Activated CD8-positive, alpha-beta memory T cell treated with anti-CD3 and anti-CD28 coated beads, Interleukin-2, amount 50 U/mL, for 1 hour (primary cell): ENCODE data around the gene AMN.
"Not testable (repeated sequence)": the region's sequence is repeated elsewhere in the genome, so short reads cannot be mapped to it uniquely, and the experiment has no call there.

Experiments
- DNase-seq: peaks from one replicate; pipeline ENCODE4 v3.0.0-alpha.2; 2020; ENCODE audit errors: extremely low read depth

The AMN gene

DNA sequence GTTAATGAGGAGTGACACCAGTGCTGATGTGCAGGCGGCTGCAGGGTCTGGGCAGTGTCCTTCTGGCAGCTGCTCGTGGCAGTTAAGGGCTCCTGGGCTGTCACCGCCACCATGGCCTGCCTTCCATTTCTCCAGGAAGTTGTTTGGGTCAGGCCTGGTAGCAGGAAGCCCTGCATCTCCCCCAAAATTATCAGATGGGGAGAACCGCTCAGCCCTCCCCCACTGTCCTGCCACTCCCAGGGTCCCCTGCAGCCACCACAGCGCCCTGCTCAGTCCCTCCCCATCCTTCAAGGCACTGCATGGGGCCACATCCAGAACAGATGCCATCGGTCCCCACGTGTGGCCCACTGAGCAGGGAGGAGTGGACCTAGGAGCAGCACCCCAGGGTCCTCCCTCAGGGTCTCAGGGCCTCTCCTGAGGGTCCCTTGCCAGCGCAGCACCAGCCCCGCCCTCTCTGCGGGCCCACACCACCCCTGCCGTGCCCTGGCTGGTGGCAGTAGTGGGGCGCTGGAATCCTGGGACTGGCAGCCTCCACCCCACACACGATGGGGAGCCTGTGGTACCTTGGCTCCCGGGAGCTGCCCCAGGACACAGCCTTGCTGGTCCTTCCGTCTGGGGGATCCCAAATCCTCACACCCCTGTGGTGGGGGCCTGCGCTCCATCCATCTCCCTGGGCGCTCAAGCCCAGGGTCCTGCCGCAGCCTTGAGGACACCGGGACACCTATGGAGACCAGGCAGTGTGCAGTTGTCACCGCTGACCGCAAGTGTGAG, 10.3 kb upstream of the AMN start:
- no peak for DNase-seq

DNA sequence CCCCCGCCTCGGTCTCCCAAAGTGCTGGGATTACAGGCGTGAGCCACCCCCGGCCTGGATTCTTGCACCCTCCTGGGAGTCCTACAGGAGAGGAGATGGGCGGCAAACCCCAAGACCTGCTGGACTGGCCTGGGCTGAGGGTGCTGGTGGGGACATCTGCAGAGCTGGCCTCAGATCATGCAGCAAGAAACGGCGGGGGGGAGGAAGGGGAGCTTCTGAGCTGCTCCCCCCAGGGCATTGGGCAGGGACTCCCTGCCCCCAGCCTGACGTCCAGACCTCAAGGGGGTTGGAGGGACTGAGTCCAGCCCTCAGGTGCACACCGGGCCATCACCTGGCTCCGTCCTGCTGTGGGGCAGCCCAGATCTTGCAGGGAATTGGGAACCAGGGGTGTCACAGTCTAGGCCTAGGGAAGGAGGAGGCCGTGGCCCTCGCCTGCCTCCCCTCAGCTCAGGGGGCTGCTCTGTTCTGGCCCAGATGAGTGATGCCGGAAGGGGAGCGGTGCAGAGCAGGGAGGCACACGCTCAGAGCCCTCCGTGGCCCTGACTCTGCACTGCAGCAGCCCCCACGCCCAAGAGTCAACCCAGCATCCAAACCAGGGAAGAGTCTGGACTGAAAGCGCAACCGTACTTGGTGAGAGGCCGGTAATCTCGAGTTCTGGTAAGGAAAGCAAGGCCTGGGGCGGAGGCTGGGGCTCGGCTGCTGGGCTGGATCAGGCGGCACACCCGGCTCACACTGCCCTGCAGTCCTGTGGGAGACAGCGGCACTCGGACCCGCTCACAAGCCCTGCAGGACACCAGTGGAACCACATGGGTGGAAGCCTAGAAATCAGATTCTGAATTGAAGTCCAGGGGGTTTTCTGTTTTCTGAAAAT, 8.9 kb upstream of the AMN start:
- DNase-seq: no peak

DNA sequence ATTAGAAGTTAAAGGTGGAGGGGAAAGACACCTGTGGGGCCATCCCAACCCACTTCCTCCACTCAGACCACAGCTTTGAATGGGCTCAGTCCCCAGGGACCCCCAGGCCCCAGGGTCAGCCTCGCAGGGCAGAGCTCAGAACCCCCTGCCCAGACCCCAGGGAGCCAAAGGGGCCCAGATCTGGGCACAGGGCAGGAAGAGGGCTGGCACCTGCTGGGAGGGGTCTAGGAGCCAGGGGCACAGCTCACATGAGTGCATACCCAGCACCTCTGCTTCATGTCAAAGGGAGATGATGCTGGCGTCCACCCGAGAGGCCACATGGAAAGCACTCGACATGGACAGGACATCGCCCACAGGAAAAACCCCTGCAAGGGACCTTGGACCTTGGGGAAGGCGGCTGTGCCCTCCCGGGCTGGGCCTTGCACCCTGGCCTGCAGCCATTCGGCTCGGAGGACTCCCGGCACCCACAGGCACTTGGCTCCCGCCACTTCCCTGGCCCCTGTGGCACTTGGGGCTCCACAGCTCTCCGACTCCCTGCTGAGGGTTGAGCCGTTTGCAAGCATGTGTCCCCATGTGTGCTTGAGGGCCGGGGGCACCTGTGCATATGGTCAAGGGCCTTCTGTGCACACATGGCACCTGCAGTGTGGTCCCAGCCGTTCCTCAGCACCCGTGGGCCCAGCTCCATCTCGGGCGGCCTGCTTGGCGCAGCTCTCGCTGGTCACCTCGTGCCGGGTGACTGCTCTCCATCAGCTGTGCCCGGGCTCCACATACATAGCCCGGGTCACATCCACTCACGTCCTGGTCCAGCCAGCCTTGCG, 7.8 kb upstream of the AMN start:
- DNase-seq: no peak

DNA sequence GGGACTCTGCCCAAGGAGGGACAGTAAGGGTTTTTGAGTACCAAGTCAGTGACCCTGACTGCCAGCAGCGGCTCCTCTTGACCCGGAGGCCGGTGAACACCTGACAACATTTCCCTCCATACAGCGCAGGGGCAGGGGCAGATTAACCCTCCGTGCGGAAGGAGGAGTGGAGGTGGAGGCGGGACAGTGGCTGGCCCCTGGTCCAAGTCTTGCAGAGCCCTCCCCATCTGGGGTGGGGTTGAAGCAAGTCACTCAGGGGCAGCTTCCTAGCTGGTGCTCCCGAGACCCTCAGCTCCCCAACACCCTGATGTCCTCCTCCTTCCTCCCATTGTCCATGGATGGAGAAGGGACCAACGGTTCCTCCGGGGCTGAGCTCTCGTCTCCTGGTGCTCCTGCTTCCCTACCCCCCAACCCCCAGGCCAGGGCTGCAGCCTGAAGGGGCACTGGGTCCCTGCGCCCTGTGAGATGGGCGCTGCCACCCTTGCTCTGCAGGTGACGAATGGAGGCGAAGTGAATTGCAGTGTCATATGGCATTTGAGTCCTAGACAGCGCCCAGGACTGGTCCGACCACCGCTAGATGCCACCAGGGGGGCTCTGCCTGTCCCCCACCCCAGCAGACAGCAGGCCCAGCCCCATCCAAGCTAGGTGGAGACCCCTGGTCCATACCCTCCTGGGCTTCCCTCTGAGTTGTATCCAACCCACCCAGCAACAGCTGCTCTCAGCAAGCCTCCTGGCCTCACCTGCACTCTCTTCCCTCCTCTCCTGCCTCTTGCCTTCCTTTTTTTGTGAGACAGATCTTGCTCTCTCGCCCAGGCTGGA, 7.0 kb upstream of the AMN start:
- no peak for DNase-seq

DNA sequence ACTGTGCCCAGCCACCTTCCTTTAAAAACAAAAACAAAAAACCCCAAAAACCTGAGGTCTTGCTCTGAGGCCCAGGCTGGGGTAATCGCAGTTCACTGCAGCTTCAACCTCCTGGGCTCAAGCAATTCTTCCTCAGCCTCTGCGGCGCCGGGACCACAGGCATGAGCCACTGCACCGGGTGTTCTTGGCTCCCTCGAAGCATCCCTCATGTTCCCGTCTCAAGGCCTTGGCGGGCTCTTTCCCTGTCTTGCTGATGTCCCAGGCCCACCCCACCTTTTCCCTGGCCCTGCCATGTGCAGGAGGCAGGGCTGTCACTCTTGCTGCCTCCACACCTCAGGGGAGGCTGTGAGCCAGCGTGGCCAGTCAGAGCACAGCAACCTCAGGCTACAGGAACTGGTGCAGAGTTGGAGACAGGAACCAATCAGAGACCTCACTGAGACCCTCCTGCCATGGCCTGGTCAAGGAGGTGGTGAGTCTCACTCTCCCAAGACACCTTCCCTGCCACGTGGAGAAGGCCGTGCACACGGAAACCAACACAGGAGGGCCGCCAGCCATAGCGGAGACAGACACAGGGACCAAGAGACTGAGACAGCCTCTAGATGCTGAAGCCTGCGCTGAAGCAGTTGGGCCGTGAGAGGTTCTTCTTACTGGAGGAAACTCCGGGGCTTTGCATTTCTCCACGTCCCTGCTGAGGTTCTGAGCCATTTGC, 6.0 kb upstream of the AMN start:
- DNase-seq: no peak

DNA sequence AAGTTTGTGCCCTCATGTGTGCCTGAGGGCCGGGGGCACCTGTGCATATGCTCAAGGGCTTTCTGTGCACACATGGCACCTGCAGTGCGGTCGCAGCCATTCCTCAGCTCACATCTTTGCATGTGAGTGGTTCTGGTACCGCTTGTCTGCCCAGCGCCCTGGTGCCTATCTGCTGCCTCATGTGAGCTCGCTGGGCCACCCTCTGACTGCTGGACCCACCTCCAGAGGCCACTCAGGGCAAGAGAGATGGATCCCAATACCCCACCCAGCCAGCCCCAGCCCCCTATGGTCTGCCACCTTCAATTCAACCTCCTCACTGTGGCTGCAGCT, 5.4 kb upstream of the AMN start:
- no peak for DNase-seq

DNA sequence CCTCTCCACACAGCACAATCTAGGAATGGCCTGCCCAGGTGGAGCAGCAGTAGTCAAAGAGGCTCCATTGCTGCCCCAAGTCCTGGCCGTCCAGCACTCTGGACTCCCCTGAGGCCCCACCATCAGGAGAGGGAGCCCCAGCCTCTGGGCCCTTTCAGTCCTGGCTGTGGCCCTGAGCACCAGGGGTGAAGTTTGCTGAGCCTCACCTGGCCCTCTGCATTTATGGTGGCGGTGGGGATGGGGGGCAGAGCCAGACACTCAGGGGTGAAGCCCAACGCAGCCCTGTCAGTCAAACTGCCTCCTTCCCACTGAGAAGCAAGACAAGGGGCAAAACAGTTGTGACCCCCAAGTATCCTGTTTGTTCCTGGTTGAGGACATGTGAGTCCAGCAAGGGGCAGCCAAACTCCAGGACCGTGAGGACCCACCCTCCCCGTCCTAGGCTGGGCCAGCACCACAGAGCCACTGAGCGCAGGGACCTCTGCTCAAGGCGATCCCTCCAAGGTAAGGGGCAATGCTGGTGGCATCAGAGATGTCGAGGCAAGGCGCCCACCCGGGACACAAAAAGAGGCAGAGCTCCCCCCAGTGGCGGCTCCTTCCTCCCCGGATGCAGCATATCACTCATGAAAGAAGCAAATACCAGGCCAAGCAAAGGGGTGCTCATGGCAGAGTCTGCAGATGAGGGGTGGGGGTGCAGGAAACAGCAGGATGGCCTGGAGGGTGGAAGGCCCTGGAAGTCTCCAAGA, 4.8 kb upstream of the AMN start:
- DNase-seq: no peak

DNA sequence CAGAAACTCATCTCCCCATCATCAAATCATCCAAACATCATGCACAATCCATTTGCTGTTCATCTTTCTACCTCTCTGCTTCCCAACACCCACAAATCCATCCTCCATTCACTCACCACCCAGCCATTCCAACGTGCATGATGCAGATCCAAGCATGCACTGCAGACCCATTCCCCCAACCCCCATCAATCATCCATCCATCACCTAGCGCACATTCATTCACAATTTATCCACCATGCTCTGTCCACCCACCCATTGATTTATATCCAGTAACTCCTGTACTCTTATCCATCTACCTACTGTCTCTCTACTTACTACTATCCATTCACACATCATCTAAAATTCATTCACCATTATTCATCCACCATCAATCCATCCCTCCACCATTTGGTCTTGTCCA, 4.0 kb upstream of the AMN start:
- DNase-seq: no peak

DNA sequence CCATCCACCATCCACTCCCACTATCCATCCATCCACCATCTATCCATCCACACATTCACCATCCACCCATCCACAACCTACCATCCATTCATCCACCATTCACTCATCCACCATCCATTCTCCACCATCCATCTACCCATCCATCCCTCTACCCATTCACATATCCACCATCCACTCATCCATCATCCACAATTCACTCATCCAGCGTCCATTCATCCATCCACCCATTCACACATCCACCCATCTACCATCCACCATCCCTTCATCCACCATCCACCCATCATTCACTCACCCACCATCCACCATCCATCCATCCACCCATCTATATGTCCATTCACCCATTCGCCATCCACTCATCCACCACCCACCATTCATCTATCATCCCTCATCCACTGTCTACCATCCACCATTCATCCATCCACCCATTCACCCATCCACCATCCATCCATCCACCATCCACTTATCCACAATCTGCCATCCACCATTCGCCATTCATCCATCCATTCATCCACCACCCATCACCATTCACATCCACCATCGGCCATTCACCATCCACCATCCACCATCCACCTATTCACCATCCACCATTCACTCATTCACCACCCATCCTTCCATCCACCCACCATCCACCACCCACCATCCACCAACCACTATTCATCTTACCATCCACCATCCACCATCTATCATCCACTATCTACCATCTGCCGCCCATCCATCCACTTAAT, 2.0 kb upstream of the AMN start:
- no peak for DNase-seq

DNA sequence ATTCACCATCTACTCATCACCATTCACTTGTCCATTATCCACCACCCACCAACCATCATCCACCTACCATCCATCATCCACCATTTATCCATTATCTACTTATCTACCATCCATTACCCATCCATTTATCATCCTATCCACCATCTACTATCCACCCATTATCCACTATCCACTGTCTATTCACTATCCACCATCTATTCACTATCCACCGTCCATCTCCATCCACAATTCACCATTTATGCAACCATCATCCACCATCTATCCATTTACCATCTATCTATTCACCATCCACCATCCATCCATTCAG, 1.5 kb upstream of the AMN start:
- no peak for DNase-seq

DNA sequence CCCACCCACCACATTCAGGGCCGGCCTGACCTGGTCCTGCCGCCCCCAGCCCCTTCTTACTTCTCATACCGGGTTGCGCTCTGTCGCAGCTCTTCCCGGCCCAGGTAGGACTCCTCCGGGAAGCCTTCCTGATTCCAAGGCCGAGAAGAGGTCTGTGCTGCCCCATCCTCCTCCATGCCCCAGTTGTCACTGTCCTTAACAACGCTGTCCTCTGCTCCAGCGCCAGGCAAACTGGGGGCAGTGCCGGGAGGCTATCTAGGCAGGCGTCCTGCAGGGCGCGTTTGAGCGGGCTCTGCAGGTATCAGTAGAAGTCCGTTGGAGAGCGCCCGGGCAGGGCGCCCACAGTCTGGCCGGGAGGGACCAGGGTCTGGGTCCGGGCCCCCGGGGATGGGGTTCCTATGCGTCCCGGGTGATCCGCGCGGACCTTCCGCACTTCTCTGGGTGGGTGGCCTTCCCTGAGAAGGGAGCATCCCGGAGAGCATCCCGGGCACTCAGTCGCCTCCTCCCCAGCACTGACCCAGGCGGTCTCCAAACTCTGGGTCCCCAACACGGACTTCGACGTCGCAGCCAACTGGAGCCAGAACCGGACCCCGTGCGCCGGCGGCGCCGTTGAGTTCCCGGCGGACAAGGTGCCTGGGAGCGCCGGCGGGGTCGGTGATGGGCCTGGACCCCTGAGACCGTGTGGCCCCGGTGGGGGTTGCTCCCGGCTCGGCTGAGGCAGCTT, 900 bp downstream of the AMN start:
- no peak for DNase-seq

DNA sequence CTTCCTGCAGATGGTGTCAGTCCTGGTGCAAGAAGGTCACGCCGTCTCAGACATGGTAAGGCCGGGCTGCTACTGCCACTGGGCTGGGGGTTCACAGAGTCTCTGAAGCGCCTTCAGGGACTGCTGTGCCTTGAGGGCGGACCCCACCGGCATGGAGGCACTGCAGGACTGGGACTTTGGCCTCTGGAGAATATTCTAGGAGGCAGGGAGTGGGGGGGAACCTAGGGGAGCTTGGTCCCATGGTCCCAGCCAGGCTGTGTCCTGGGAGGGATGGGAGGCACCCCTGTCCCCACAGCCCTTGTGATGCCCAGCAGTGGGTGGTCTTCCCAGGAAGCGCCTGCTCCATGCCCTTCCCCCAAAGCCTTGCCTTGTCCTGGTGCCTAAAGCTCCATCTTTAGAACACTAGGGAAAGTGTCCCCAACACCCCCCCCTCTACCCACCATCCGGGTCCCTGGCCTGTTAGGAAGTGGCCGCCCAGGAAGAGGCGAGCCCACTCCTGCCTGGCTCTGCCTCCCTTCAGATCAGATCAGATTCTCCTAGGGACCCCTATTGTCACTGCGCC, 1.5 kb downstream of the AMN start:
- no peak for DNase-seq

DNA sequence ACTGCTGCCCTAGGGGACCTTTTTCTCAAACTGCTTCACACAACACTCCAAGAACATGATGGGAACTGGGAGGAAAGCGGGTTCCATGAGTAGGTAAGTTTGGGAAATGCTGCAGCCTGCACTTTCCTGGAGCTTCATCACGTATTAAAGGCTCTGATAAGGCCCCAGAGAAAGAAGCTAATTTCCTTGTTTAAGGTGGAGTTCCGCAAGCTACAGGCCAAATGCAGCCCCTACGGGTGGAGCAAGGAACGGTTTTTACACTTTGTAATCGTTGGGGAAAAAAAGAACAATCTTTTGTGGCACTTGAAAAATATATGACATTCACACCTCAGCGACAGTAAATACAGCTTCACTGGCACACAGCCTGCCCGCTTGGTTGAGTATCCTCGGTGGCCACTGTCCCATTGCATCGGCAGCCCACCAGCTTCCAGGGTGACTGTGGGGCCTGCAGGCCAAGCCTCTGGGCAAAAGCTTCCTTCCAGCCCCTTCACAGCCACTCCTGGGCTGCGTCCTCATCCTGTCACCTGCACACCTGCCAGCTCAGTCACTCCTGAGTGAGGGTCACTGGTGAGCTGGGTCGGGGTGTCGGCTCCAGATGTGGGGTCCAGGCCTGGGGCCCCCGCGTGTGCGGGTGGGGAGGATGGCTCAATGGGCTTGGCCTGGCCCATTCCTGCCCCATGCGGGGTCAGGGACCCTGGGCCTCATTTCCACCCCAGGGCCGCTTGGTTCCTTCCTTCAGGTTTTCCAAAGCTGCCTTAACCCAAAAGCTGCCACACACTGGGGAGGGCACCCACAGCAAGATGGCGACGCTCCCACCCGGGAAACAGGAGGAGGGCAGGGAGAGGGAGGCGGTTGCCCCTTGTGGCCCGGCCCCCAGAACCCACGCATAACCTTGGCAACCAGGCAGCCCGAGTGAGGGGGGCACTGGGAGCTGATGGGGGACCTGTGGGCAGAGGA, 2.4 kb downstream of the AMN start:
- DNase-seq: no peak

DNA sequence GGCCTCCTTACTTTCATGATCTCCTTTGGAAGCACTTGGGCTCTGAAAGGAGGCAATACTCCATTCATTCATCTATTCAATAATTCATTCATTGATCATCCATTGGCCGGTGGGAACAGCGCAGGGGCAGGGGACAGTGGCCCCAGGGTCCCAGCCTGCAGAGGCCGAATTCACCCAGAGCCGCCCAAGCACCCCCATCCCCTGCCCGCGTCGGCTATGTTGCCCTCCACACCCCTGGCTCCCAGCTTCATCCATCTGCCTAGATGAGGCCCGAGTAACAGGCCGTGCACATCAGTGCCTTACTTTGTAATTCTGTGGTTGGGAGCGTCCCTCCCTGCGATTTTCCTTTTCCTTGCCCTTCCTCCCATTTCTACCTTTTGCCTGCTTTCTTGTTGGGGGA, 3.2 kb downstream of the AMN start:
- no peak for DNase-seq

DNA sequence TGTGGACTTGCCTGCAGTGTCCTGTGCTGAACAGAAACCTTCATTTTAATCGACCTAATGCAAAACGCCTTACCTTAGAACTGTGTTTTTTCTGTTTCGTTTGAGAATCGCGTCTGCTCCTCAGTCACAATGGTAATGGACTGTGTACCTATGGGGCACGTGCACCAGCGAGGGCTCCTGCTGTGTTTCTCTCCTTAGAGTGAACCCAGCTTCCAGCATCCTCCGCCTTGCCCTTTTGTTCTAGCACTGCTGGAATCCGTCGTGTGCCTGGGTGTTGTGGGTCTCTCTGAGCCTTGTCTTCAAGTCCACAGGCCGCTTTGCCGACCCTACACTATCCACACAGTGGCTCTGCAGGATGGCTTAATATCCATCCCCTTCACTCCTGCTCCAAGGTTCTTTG, 3.6 kb downstream of the AMN start:
- DNase-seq: no peak

DNA sequence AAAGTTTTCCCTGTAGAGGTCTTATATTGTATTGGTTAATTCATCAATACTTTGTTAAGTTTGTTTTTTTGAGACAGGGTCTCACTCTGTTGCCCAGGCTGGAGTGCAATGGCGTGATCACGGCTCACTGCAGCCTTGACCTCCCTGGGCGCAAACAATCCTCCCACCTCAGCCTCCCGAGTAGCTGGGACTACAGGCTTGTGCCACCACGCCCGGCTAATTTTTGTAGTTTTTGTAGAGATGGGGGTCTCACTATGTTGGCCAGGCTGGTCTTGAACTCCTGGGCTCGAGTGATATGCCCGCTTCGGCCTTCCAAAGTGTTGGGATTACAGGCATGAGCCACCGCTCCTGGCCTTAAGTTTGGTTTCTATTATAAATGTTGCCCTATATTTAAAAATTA, 4.4 kb downstream of the AMN start:
- not testable (repeated sequence) for DNase-seq

DNA sequence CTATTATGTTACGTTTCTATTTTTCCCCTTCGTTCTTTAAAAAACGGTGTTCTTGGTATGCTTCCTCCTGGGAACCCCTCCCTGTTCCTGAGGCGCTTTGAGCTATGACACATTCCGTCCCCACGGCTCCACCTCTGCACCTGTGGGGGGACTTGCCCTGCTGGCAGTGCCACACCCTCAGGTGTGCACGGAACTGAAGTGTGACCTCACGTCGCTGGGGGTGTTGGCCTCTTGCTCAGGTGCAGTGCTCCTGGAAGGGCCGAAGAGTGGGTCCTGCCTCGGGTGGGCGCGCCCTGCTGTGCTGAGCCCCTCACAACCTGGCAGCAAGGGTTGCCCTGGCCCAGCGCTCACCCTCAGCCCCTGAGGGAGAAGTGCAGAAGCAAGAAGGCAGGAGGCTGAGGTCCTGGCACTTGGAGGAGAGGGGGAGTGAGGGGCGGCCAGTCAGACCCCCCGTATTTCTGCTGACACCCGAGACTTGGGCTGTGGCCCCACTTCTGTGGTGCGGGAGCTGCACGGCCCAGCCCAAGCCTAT, 4.9 kb downstream of the AMN start:
- no peak for DNase-seq
